Activated T-helper 2 cell treated with anti-CD3 and anti-CD28 coated beads, Interferon-gamma antibody, Interleukin-2, Interleukin-4, amounts not matched to agents 10 μg/mL and 5 μg/mL and 100 μg/mL, durations not matched to agents 14 hours and 24 hours and 36 hours (primary cell): ENCODE measurements around the gene GRIN3B. TPM values are rescaled to one million over a fixed set of nuclear protein-coding genes. Genes with fewer than 3 reads are reported as not detected.
A peak's percentile ranks its signal among the peaks of the same experiment; 100 is the strongest.
"Not testable (repeated sequence)": the region's sequence is repeated elsewhere in the genome, so short reads cannot be mapped to it uniquely, and the experiment has no call there.

Source experiments
- DNase-seq: peaks from one replicate; pipeline ENCODE4 v3.0.0; 2021; ENCODE audit warnings: low spot score
- H3K27ac Mint-ChIP-seq: one replicate; pipeline ENCODE4 v1.8.0; 2021; ENCODE audit warnings: mixed read lengths
- H3K27me3 Mint-ChIP-seq: one replicate; pipeline ENCODE4 v1.8.0; 2021; ENCODE audit warnings: low read depth, mixed read lengths
- H3K36me3 Mint-ChIP-seq: one replicate; pipeline ENCODE4 v1.8.0; 2021; ENCODE audit warnings: low read depth, mixed read lengths
- H3K4me1 Mint-ChIP-seq: one replicate; pipeline ENCODE4 v1.8.0; 2021; ENCODE audit warnings: low read depth, mixed read lengths
- H3K4me3 Mint-ChIP-seq: one replicate; pipeline ENCODE4 v1.8.0; 2021; ENCODE audit warnings: low read depth, mild to moderate bottlenecking, moderate library complexity, mixed read lengths
- H3K9me3 Mint-ChIP-seq: one replicate; pipeline ENCODE4 v1.8.0; 2021; ENCODE audit warnings: mixed read lengths
- intact Hi-C: fragments of 100-400 bp; cut with micrococcal nuclease; formaldehyde crosslinking; loops from one replicate; pipeline ENCODE4 v1.15.1; 2023
- total RNA-seq: library from RNA; stranded (reverse); gene quantifications from 2 replicates; pipeline ENCODE4 v1.2.3, GENCODE V29; 2022

The GRIN3B gene
- total RNA-seq, 1 donor from 2014 or later: not detected

DNA sequence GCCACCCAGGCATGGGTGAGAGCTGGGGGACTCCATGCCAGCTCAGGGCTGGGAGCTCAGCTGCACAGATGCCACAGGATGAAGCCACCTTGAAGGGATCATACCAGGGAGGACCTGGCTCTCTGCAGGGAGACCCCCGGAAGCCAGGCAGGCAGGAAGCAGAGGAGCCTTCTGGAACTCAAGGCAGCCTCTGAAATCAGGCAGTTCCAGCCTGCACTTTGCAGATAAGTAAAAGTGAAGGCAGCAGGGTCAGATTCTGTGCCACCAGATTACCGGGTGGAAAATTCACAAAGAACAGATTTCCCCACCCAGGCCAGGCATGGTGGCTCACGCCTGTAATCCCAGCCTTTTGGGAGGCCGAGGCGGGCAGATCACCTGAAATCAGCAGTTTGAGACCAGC, 18.2 kb downstream of the GRIN3B start:
- peak overlapping the region; percentile 91 for H3K4me3 Mint-ChIP-seq
- H3K4me1 Mint-ChIP-seq: peaks cover 19% of the 10 kb centered on the region
- H3K9me3 Mint-ChIP-seq: no peaks in the 10 kb centered on the region
- no peaks in the 10 kb centered on the region for H3K27me3 Mint-ChIP-seq
- DNase-seq: no peak
- H3K36me3 Mint-ChIP-seq: peaks cover 9% of the 10 kb centered on the region
- no peak overlapping the region for H3K27ac Mint-ChIP-seq
- intact Hi-C loops: no loop called here

GRCh38 chr19:1018932-1019615, 18.9 kb downstream of the GRIN3B start:
- H3K36me3 Mint-ChIP-seq: peaks cover 9% of the 10 kb centered on the region
- intact Hi-C loops: no loop called here
- no peaks in the 10 kb centered on the region for H3K27me3 Mint-ChIP-seq
- H3K27ac Mint-ChIP-seq: peak overlapping the region; percentile 46
- peak overlapping the region; percentile 91 for H3K4me3 Mint-ChIP-seq
- no peaks in the 10 kb centered on the region for H3K9me3 Mint-ChIP-seq
- peaks cover 19% of the 10 kb centered on the region for H3K4me1 Mint-ChIP-seq
- no peak for DNase-seq

DNA sequence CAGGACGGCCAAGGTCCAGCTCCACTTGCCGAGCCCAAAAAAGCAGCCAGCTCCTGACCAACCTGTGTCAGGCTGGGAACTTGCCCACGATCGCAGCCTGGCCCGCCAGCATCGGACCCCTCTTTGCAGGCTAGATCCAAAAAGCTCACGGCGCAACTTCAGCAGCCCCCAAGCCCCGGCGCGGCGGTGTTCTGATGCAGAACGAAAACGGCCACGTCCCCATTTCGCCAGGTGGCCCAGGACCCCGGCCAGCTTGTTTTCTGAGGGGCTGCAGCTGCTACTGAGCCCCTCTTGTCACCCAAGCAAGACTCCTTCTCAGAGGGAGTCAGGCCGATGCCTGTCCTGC, 19.4 kb downstream of the GRIN3B start:
- Mint-ChIP-seq H3K27me3 (no peaks in the 10 kb centered on the region), H3K4me3 (peak overlapping the region; percentile 91), H3K9me3 (no peaks in the 10 kb centered on the region), H3K36me3 (peaks cover 9% of the 10 kb centered on the region), H3K4me1 (peaks cover 19% of the 10 kb centered on the region), H3K27ac (peak overlapping the region; percentile 86)
- no peak for DNase-seq
- intact Hi-C loops: no loop called here

DNA sequence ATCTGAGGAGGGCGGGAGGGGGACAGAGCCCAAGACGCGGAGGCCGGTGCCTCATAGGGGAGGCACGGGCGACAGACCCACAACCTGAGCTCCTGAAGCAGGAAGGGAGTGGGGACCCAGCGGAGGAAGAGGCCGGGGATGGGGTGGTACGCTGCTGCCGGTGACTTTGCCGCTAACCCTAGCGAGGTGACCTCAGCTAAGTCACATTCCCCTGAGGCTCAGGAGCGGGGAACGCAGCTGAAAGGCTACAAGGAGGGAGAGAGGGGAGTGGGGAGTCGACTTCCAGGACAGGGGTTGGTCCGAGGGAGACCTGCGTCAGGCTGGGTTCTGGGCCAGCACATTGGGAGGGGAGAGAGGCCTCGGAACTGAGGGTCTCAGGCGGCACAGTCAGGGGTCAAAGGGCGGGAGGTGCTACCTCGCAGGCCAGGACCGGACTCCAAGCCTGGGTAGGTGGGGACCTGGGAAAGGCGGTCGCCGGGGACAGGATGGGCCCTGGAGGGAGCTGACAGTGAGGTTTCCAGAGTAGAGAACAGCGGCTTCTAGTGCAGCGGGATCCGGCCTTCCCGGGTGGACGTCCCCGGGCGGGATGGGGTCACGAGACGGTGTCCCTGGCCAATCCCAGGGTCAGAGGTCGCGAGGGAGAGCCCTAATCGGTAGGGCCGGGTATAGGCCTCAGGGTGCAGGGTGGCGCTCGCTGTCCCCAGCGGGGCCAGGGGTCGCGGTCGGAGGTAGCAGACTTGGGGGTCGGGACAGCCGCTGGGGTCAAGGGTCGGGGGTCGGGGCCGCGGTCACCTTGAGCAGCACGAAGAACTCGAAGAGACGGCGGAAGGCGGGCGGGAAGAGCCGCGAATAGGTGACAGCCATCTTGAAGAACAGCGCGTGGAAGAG, 20.0 kb downstream of the GRIN3B start:
- Mint-ChIP-seq H3K36me3 (peaks cover 9% of the 10 kb centered on the region), H3K27me3 (no peaks in the 10 kb centered on the region), H3K4me1 (peaks cover 20% of the 10 kb centered on the region), H3K9me3 (no peaks in the 10 kb centered on the region), H3K4me3 (peak overlapping the region; percentile 91), H3K27ac (peak overlapping the region; percentile 86)
- intact Hi-C loops: loop anchor here (2.0 kb wide), 1 partner anchor 19 kb away; no protein-coding TSS in a partner anchor
- no peak for DNase-seq

DNA sequence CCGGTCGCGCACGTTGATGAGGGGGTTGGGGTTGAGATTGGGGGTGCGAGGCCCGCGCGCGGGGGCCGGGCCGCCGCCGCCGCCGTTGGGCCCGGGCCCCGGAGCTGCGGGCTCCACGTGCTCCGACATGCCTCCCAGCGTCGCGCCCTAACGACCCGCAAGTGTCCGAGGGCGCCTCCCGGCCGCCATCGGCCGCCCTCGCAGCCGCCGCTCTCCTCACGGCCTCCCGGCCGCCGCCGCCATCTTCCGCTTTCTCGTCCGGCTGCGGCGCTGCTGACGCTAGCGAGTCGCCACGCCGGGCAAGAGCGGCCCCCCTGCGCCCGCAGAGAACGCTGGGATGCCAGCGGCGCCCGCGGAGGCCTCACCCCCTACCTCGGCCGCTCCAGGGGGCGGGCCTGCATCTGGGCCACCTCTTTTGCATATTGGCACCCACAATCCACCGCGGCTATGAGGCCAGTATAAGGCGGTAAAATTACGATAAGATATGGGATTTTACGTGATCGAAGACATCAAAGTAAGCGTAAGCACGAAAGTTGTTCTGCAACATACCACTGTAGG, 20.7 kb downstream of the GRIN3B start, which contains the start of gene TMEM259:
TSS of gene TMEM259 (minus strand) at position 256 of the 558 bp plus-strand sequence. CDS start at position 129, 127 bp downstream.
- peak within 1 kb of the TSS; percentile 100 for H3K27ac Mint-ChIP-seq
- H3K36me3 Mint-ChIP-seq: peaks cover 9% of the 10 kb centered on the region
- intact Hi-C loops: loop anchor here (1.0 to 2.0 kb wide), 3 partner anchors 18 to 224 kb away; partner anchors contain the start of genes PTBP1 and WDR18
- peaks cover 20% of the 10 kb centered on the region for H3K4me1 Mint-ChIP-seq
- peak; percentile 94 for DNase-seq
- peak within 1 kb of the TSS; percentile 91 for H3K4me3 Mint-ChIP-seq
- no peaks in the 10 kb centered on the region for H3K9me3 Mint-ChIP-seq
- H3K27me3 Mint-ChIP-seq: no peaks in the 10 kb centered on the region

DNA sequence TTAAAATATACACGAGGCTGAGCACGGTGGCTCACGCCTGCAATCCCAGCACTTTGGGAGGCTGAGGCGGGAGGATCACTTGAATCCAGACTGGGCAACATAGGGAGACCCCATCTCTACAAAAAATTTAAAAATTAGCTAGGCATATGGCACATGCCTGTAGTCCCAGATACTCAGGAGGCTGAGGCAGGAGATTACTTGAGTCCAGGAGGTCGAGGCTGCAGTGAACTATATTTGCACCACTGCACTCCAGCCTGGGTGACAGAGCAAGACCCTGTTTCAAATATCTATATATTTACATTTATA, 23.6 kb downstream of the GRIN3B start:
- H3K27ac Mint-ChIP-seq, intact Hi-C loops, H3K27me3 Mint-ChIP-seq, DNase-seq, H3K9me3 Mint-ChIP-seq, H3K4me3 Mint-ChIP-seq: not testable (repeated sequence)
- Mint-ChIP-seq H3K4me1 (peaks cover 11% of the 10 kb centered on the region), H3K36me3 (peaks cover 11% of the 10 kb centered on the region)

DNA sequence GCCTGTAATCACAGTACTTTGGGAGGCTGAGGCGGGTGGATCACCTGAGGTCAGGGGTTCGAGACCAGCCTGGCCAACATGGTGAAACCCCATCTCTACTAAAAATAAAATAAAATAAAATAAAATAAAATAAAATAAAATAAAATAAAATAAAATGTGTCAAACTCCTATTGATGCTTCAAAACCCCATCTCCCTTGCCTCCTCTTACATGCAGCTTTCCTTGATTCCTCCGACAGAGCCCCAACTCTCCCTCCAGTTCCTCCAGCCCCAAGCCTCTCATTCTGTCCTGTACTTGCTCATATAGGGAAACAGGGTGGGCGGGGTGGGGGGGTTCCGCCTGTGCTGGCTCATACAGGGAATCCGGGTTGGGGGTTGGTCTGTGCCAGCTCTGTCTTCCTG, 24.9 kb downstream of the GRIN3B start:
- not testable (repeated sequence) for H3K9me3 Mint-ChIP-seq, DNase-seq, H3K27ac Mint-ChIP-seq, H3K27me3 Mint-ChIP-seq, H3K4me3 Mint-ChIP-seq
- peaks cover 11% of the 10 kb centered on the region for H3K36me3 Mint-ChIP-seq
- intact Hi-C loops: loop anchor here (5.0 kb wide), 2 partner anchors 42 to 167 kb away; partner anchors contain the start of gene ARHGAP45
- peaks cover 16% of the 10 kb centered on the region for H3K4me1 Mint-ChIP-seq

DNA sequence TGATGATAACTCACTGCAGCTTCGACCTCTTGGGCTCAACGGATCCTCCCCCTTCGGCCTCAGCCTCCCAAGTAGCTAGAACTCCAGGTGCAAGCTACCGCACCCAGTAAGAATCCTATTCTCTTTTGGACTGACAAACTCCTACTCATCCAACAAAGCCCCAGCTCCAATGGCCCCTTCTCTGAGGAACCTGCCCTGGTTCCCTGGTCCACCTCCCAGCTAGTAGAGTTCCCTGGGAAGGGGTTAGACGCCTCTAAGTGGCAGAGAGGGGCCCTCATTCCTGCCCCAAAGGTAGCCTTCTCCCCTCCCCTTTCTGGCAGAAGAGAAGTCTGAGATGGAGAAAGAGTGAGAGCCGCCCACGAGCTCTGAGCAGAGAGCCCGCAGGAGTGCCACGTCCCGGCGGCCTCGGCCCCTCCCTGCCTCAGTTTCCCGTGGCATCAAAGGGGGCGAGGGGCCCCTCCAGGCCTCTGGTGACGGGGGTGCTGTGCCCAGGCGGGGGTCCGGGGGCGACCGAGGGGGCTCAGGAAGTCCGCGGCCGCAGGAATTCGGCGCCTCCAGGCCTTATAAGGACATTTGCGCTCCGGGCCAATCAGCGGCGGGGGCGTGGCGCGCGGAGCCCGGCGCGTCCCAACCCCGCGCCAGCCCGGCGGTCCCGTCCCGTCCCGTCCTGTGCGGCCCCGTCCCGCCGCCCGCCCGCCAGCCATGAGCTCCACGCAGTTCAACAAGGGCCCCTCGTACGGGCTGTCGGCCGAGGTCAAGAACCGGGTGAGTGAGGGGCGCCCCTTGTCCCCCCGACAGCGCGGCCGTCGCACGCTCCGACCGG, 26.0 kb downstream of the GRIN3B start, which contains the start of gene CNN2:
TSS of gene CNN2 (plus strand) at position 649 of the 823 bp plus-strand sequence. CDS start at position 703, 54 bp downstream.
- intact Hi-C loops: loop anchor here (2.0 to 5.0 kb wide), 3 partner anchors 41 to 166 kb away; partner anchors contain the start of genes ARHGAP45 and GPX4
- peak; percentile 72 for DNase-seq

DNA sequence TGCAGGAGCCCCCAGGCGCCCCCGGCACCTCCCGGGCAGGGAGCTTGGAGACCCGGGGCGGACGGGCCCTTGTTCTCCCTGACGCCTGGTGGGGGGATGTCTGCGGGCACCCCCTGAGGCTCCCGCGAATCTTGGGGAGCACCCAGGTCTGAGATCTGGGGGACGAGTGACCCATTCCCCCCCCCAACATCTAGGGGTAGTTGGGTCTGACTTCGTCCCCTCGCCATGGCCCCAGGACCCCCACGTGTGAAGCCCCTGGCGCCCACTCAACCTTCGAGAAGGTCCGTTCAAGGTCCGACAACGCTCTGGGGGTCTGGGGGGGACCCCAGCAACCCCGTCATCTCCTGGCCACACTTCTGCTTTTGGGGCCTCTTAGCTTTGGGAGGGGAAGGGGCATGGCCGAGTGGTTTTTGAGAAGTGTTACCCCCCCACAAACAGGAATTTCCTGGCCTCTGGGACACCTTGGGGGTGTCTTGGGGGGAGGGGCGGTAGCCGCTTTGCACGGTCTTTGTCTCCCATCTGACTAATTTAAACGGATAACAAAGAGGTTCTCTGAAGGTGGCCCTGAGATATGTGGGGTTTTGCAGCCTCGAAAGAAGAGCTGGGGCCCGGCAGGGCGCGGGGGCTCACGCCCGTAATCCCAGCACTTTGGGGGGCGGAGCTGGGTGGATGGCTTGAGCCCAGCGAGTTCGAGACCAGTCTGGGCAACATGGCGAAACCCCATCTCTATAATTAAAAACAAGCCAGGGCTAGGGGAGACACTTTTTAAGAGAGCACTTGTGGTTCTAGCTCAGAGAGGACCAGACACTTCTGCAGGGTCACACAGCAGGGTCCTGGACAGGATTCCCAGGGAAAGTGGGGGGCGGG, 26.8 kb downstream of the GRIN3B start:
- Mint-ChIP-seq H3K27me3 (no peaks in the 10 kb centered on the region), H3K9me3 (no peaks in the 10 kb centered on the region), H3K4me1 (peaks cover 17% of the 10 kb centered on the region), H3K36me3 (peaks cover 17% of the 10 kb centered on the region), H3K4me3 (peak overlapping the region; percentile 93), H3K27ac (peak overlapping the region; percentile 83)
- intact Hi-C loops: loop anchor here (2.0 to 5.0 kb wide), 3 partner anchors 40 to 165 kb away; partner anchors contain the start of genes ARHGAP45 and GPX4
- no peak for DNase-seq

More for the DNA sequence above, 26.0 kb downstream of the GRIN3B start, which contains the start of gene CNN2:
- peak within 1 kb of the TSS; percentile 83 for H3K27ac Mint-ChIP-seq
- H3K4me1 Mint-ChIP-seq: peaks cover 23% of the 10 kb centered on the region
- peak within 1 kb of the TSS; percentile 93 for H3K4me3 Mint-ChIP-seq
- peaks cover 17% of the 10 kb centered on the region for H3K36me3 Mint-ChIP-seq
- H3K9me3 Mint-ChIP-seq: no peaks in the 10 kb centered on the region
- H3K27me3 Mint-ChIP-seq: no peaks in the 10 kb centered on the region

- peak overlapping the region; percentile 93 for H3K4me3 Mint-ChIP-seq
- H3K36me3 Mint-ChIP-seq: peaks cover 23% of the 10 kb centered on the region
- H3K27ac Mint-ChIP-seq: peak overlapping the region; percentile 70
- DNase-seq: no peak
- no peaks in the 10 kb centered on the region for H3K27me3 Mint-ChIP-seq
- intact Hi-C loops: loop anchor here (1.0 to 5.0 kb wide), 4 partner anchors 13 to 165 kb away; partner anchors contain the start of genes ABCA7, ARHGAP45 and GPX4
- no peaks in the 10 kb centered on the region for H3K9me3 Mint-ChIP-seq
- peaks cover 22% of the 10 kb centered on the region for H3K4me1 Mint-ChIP-seq
Observed at GRCh38 chr19:1027650-1028061, 27.4 kb downstream of the GRIN3B start.
